Heart right ventricle (tissue), 16 donors: ENCODE results near the gene DNAJB12. TPM values are rescaled to one million over a fixed set of nuclear protein-coding genes. Genes with fewer than 3 reads are reported as not detected.
A peak's percentile ranks its signal among the peaks of the same experiment; 100 is the strongest.
"Not testable (repeated sequence)": the region's sequence is repeated elsewhere in the genome, so short reads cannot be mapped to it uniquely, and the experiment has no call there.

ENCODE experiments used
- ATAC-seq, 8 donors: fragments of 200-7000 bp; cut with Tn5 transposase; one replicate each; pipeline ENCODE4 v1.9.1; 2020; ENCODE audit warnings: mild to moderate bottlenecking in 8 of 8, moderate library complexity in 8 of 8, moderate number of reproducible peaks in 1 of 8
- DNase-seq, 2 donors: peaks; one replicate each; pipeline ENCODE4 v3.0.0-alpha.2; 2020
- H3K27ac ChIP-seq, 10 donors: fragments of 200-600 bp; sonication (generic) in 2 of 10; one replicate each; pipeline versions ENCODE4 v1.5.0 to v1.8.0; 2020 to 2022; ENCODE audit warnings: mild to moderate bottlenecking in 3 of 10
- H3K27me3 ChIP-seq, 7 donors: fragments of 200-600 bp; one replicate each; pipeline ENCODE4 v1.8.0; 2021 to 2022; ENCODE audit warnings: mild to moderate bottlenecking in 2 of 7
- H3K36me3 ChIP-seq, 9 donors: fragments of 200-600 bp; sonication (generic) in 1 of 9; one replicate each; pipeline versions ENCODE4 v1.5.0 to v1.8.0; 2020 to 2022; ENCODE audit warnings: mild to moderate bottlenecking in 2 of 9
- H3K4me1 ChIP-seq, 9 donors: fragments of 200-600 bp; sonication (generic) in 1 of 9; one replicate each; pipeline versions ENCODE4 v1.5.0 to v1.8.0; 2020 to 2022; ENCODE audit warnings: mild to moderate bottlenecking in 4 of 9
- H3K4me3 ChIP-seq, 10 donors: fragments of 200-600 bp; sonication (generic) in 2 of 10; one replicate each; pipeline versions ENCODE4 v1.5.0 to v1.8.0; 2020 to 2022; ENCODE audit warnings: mild to moderate bottlenecking in 7 of 10, moderate library complexity in 2 of 10
- H3K9me3 ChIP-seq, 11 donors: fragments of 200-600 bp in 10 of 11; sonication (generic) in 2 of 11; one replicate each; pipeline versions ENCODE4 v1.5.0 to v1.8.0; 2013 to 2022; ENCODE audit warnings: mild to moderate bottlenecking in 2 of 11, control low read depth in 1 of 11, moderate library complexity in 1 of 11
- CTCF ChIP-seq, 9 donors: fragments of 200-600 bp; sonication (generic) in 2 of 9; IDR thresholded peaks; one replicate each; pipeline versions ENCODE4 v1.5.0 to v1.8.0; 2021 to 2022; ENCODE audit warnings: antibody characterized with exemption in 9 of 9, mild to moderate bottlenecking in 5 of 9, moderate library complexity in 1 of 9
- WGBS, 2 donors: extraction: QIAGEN DNeasy Blood & Tissue Kit; methylation state at CpG; one replicate each; pipeline ENCODE4 v1.1.7; 2013; ENCODE audit warnings: inconsistent platforms in 1 of 2; 5-methylcytosine and 5-hydroxymethylcytosine counted together
- intact Hi-C, 10 donors: fragments of 100-400 bp; cut with DNase I; formaldehyde crosslinking; loops; one replicate each; pipeline versions ENCODE4 v1.11.1 to v1.14.2; 2022
- polyA plus RNA-seq, 2 donors: library from polyadenylated mRNA; stranded (reverse); fragments of 200-250 nt; gene quantifications; one replicate each; pipeline ENCODE4 v1.2.3, GENCODE V29; 2013
- total RNA-seq, 10 donors: library from RNA; stranded (reverse); fragmentation: NEBNext Ultra II Directional in 3 of 10; extraction: Animal tissue kit (Norgen Biotek cat#: 25700) in 3 of 10; gene quantifications; one replicate each; pipeline versions ENCODE4 v1.2.1 to v1.2.4, GENCODE V29; 2021 to 2023
- donor health status: Arrhythmogenic right ventricular cardiomyopathy.
- donor health status: ischemic (EF 13 %, LVEDD 7.1; RV severe dilation, severe dysfunction).
- donor health status: healthy with polysubstance abuse.
- donor health status: DM: no; HTN: yes; CAD: no.
- donor health status: DM: no; HTN: no; CAD: no.
- donor health status: ischemic (EF 25% LVEDD 6.9; RV normal size, moderate dysfunction).
- donor health status: ischemic (EF 25% LVEDD 5.7; RV mildly dilated, moderate dysfunction).
- donor health status: healthy.
- donor health status: DM: yes; HTN: yes; CAD: no.
- donor health status: Ischemic cardiomyopathy.
- donor health status: ischemic (EF 35%, LVEDD 5.7; RV mildly dilated, moderate dysfunction).
- donor health status: nonischemic (EF 11% LVEDD 7.7; RV severe dilation, severe dysfunction).
- donor health status: DM: yes; HTN: yes; CAD: no.
- donor health status: PGD.
- donor health status: ischemic (EF 29% LVEDD 5.4; RV normal size, mild dysfunction).
- donor health status: nonischemic (EF 23%, LVEDD 6.1; RV moderate dilation, normal function).

Gene DNAJB12
- total and polyA plus RNA-seq, 12 donors: 22.6 to 32.8 (median 27.9) TPM

- H3K27me3 ChIP-seq: no peaks in the 10 kb centered on the region
- H3K4me1 ChIP-seq: peaks cover 35 to 90% (median 82%) of the 10 kb centered on the region in 9 donors
- 14 to 16% methylated on average over 14 of the region's 14 CpGs for WGBS, 2 donors
- no peaks in the 10 kb centered on the region for H3K9me3 ChIP-seq
- peak overlapping the region; percentile 39 to 94 (median 78) for H3K27ac ChIP-seq
- peak; percentile 77 to 79 for DNase-seq
- intact Hi-C loops: loop anchor here in 5 of 10 donors (2.0 to 10.0 kb wide), 8 partner anchors 51 to 201 kb away; partner anchors contain the start of genes ANAPC16 (in 1 of the 5), ASCC1 (in 1 of the 5) and DDIT4 (in 1 of the 5)
- H3K36me3 ChIP-seq: peaks cover 0 to 3% (median 0%) of the 10 kb centered on the region in 9 donors
- H3K4me3 ChIP-seq: no peak overlapping the region
- TF ChIP-seq CTCF (IDR thresholded peaks at IDR 0.05): peak; percentile 44 to 80 (median 71)
- ATAC-seq: peak; percentile 41 to 73 (median 62)
Measured at GRCh38 chr10:72328045-72328828, 26.5 kb downstream of the DNAJB12 start.

- not testable (repeated sequence) for H3K9me3 ChIP-seq, DNase-seq, H3K36me3 ChIP-seq, H3K27me3 ChIP-seq, ATAC-seq
- H3K4me1 ChIP-seq: peaks cover 30 to 90% (median 69%) of the 10 kb centered on the region in 9 donors
- H3K27ac ChIP-seq: peak overlapping the region in 5 of 10 donors; percentile 77 to 94 (median 86)
- intact Hi-C loops: loop anchor here in 4 of 10 donors (5.0 to 10.0 kb wide), 7 partner anchors 50 to 200 kb away; partner anchors contain the start of genes ANAPC16 (in 1 of the 4), ASCC1 (in 1 of the 4) and DDIT4 (in 1 of the 4)
- WGBS, 2 donors: 89 to 91% methylated on average over 32 of the region's 32 CpGs
- H3K4me3 ChIP-seq: peak overlapping the region in 1 of 10 donors; percentile 36
Measured at GRCh38 chr10:72326665-72327603, 27.8 kb downstream of the DNAJB12 start.

GRCh38 chr10:72325243-72326175 lies 29.2 kb downstream of the DNAJB12 start:
- not testable (repeated sequence) for H3K27me3 ChIP-seq, H3K36me3 ChIP-seq, H3K9me3 ChIP-seq
- ATAC-seq (peak; percentile 38 to 74 (median 66)), DNase-seq (peak; percentile 75 to 86)
- Histone ChIP-seq H3K4me3 (peak overlapping the region in 7 of 10 donors; percentile 7 to 38 (median 24)), H3K4me1 (peaks cover 30 to 90% (median 66%) of the 10 kb centered on the region in 9 donors), H3K27ac (peak overlapping the region; percentile 80 to 91 (median 86))
- 52 to 54% methylated on average over 49 of the region's 49 CpGs for whole genome bisulfite sequencing, 2 donors
- intact Hi-C loops: loop anchor here in 6 of 10 donors (2.0 to 10.0 kb wide), 9 partner anchors 48 to 198 kb away; partner anchors contain the start of genes DDIT4 (in 2 of the 6), ANAPC16 (in 1 of the 6) and ASCC1 (in 1 of the 6)

GRCh38 chr10:72323771-72324191 lies 30.9 kb downstream of the DNAJB12 start:
- TF ChIP-seq CTCF (IDR thresholded peaks at IDR 0.05): no peak
- peaks cover 42 to 88% (median 71%) of the 10 kb centered on the region in 9 donors for H3K4me1 ChIP-seq
- peak overlapping the region in 1 of 10 donors; percentile 99 for H3K27ac ChIP-seq
- H3K36me3 ChIP-seq: no peaks in the 10 kb centered on the region
- H3K27me3 ChIP-seq: no peaks in the 10 kb centered on the region
- ATAC-seq: no peak
- no peak for DNase-seq
- no peak overlapping the region for H3K4me3 ChIP-seq
- WGBS, 2 donors: 71 to 79% methylated on average over 12 of the region's 12 CpGs
- no peaks in the 10 kb centered on the region for H3K9me3 ChIP-seq
- intact Hi-C loops: loop anchor here in 4 of 10 donors (2.0 to 10.0 kb wide), 4 partner anchors 46 to 99 kb away; partner anchors contain the start of gene DDIT4 (in 1 of the 4)
